OCI-LY1 (cell line): ENCODE results near the gene ARHGAP10.

Experiments used
- H2AFZ ChIP-seq: fragments of 200-600 bp; sonication (generic), shearing (Covaris generic); 2 replicates; pipeline ENCODE4 v1.6.0; 2014; ENCODE audit warnings: antibody characterized with exemption, mild to moderate bottlenecking, low read length
- H3F3A ChIP-seq: fragments of 200-600 bp; sonication (generic), shearing (Covaris generic); 2 replicates; pipeline ENCODE4 v1.6.0; 2014; ENCODE audit warnings: mild to moderate bottlenecking, antibody characterized with exemption, low read length, moderate library complexity; ENCODE audit not compliant: insufficient read depth
- H3K27ac ChIP-seq: fragments of 200-600 bp; sonication (generic); 2 replicates; pipeline ENCODE4 v1.5.1; 2014; ENCODE audit warnings: low read length, mixed run types, mild to moderate bottlenecking, low read depth; ENCODE audit not compliant: poor library complexity, severe bottlenecking
- H3K27me3 ChIP-seq: fragments of 200-600 bp; sonication (generic); 2 replicates; pipeline ENCODE4 v1.6.0; 2014; ENCODE audit warnings: antibody characterized with exemption, mild to moderate bottlenecking, low read length, moderate library complexity; ENCODE audit not compliant: insufficient read depth
- H3K36me3 ChIP-seq: fragments of 200-600 bp; sonication (generic); 2 replicates; pipeline ENCODE4 v1.6.1; 2014; ENCODE audit warnings: mild to moderate bottlenecking, antibody characterized with exemption, low read length, moderate library complexity, mixed read lengths; ENCODE audit not compliant: insufficient read depth
- H3K4me1 ChIP-seq: fragments of 200-600 bp; sonication (generic); 2 replicates; pipeline ENCODE4 v1.5.1; 2014; ENCODE audit warnings: mild to moderate bottlenecking, low read length, moderate library complexity; ENCODE audit not compliant: insufficient read depth, severe bottlenecking
- H3K4me2 ChIP-seq: fragments of 200-600 bp; sonication (generic), shearing (Covaris generic); 2 replicates; pipeline ENCODE4 v1.6.1; 2014; ENCODE audit warnings: low read length
- H3K4me3 ChIP-seq: fragments of 200-600 bp; sonication (generic); 2 replicates; pipeline ENCODE4 v1.5.1; 2014; ENCODE audit warnings: low read length, low read depth, mild to moderate bottlenecking, mixed read lengths; ENCODE audit not compliant: poor library complexity, severe bottlenecking
- H3K79me2 ChIP-seq: fragments of 200-600 bp; shearing (Covaris generic); 2 replicates; pipeline ENCODE4 v1.6.1; 2016; ENCODE audit warnings: mixed run types, low read length, mixed read lengths; ENCODE audit not compliant: insufficient read depth
- H3K9ac ChIP-seq: fragments of 200-600 bp; sonication (generic), shearing (Covaris generic); 2 replicates; pipeline ENCODE4 v1.6.1; 2014; ENCODE audit warnings: mild to moderate bottlenecking, low read length, mixed read lengths
- H3K9me2 ChIP-seq: fragments of 200-600 bp; sonication (generic), shearing (Covaris generic); 2 replicates; pipeline ENCODE4 v1.6.1; 2014; ENCODE audit warnings: low read depth, mild to moderate bottlenecking, low read length, mixed read lengths
- H3K9me3 ChIP-seq: fragments of 200-600 bp; shearing (Covaris generic); 2 replicates; pipeline ENCODE4 v1.6.1; 2014; ENCODE audit warnings: low read length, mixed read lengths
- H4K20me1 ChIP-seq: fragments of 200-600 bp; sonication (generic), shearing (Covaris generic); 2 replicates; pipeline ENCODE4 v1.6.0; 2016; ENCODE audit warnings: mild to moderate bottlenecking, low read length; ENCODE audit not compliant: insufficient read depth
- CTCF ChIP-seq: fragments of 200-600 bp; sonication (generic), shearing (Covaris generic); IDR thresholded peaks from 2 replicates; pipeline ENCODE4 v1.5.1; 2017; ENCODE audit warnings: mild to moderate bottlenecking, antibody characterized with exemption, low read length, moderate library complexity, mixed read lengths
- EZH2 ChIP-seq: fragments of 200-600 bp; sonication (generic), shearing (Covaris generic); IDR thresholded peaks from 2 replicates; pipeline ENCODE4 v1.8.0; 2017; ENCODE audit warnings: borderline replicate concordance, mixed run types, mild to moderate bottlenecking, antibody characterized with exemption, low read length, moderate library complexity, mixed read lengths

Gene ARHGAP10

GRCh38 chr4:148112231-148112982 is 380.5 kb downstream of the ARHGAP10 start:
- Histone ChIP-seq H3K9ac (no peak overlapping the region), H3K4me1 (peaks cover 16% of the 10 kb centered on the region), H3K27me3 (no peaks in the 10 kb centered on the region), H3K27ac (no peak overlapping the region), H2AFZ (no peak overlapping the region), H3K4me3 (no peak overlapping the region), H3F3A (no peaks in the 10 kb centered on the region), H4K20me1 (no peaks in the 10 kb centered on the region), H3K36me3 (no peaks in the 10 kb centered on the region), H3K4me2 (no peak overlapping the region), H3K79me2 (no peaks in the 10 kb centered on the region), H3K9me3 (no peaks in the 10 kb centered on the region), H3K9me2 (no peaks in the 10 kb centered on the region)
- TF ChIP-seq EZH2 (no peak), CTCF (no peak)

DNA sequence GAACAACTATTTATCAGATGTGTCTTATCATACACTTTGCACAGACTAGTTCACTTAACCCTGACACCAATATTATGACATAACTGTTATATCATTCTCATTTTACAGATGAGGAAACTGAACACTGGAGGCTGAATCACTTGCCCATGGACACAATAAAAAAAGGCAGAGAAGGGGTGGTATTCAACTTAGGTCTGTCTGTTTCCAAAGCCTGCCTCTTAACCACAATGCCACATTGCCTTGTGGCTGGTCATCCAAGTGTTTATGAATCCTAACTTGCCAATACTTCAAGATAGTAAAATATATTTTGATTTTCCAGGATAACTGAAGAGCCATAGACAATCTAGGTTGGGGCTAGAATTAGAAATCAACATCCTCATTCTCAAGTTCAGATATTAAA is 382.5 kb downstream of the ARHGAP10 start:
- TF ChIP-seq CTCF, result no peak
- TF ChIP-seq EZH2, result no peak

DNA sequence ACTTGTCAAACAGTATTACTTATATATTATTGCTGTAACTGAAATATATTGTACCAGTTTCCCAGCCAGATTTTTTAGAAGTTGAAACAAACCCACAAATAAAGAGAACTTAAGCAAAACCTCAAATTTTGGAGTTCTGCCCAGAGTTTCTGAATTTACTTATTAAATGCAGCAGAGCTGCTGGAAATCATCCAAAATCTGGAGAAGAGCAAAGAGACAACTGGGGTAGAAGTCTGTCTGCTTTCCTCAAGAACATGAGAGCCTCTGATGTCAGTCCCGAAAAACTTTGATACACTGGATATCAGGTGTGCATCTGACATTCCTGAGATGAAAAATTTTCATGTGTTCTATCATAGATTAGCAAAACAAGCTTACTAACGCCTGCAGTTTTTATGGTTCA is 384.4 kb downstream of the ARHGAP10 start:
- Histone ChIP-seq H3K4me3 (no peak overlapping the region), H3K9me2 (no peaks in the 10 kb centered on the region), H3K27me3 (no peaks in the 10 kb centered on the region), H4K20me1 (no peaks in the 10 kb centered on the region), H2AFZ (no peak overlapping the region), H3K4me2 (no peak overlapping the region), H3F3A (no peaks in the 10 kb centered on the region), H3K9me3 (no peaks in the 10 kb centered on the region), H3K27ac (no peak overlapping the region), H3K4me1 (peaks cover 28% of the 10 kb centered on the region), H3K79me2 (no peaks in the 10 kb centered on the region), H3K9ac (no peak overlapping the region), H3K36me3 (no peaks in the 10 kb centered on the region)
- TF ChIP-seq CTCF (no peak), EZH2 (no peak)

More for the DNA sequence above, 382.5 kb downstream of the ARHGAP10 start:
- Histone ChIP-seq H3K4me1 (peaks cover 28% of the 10 kb centered on the region), H3K4me2 (no peak overlapping the region), H3K4me3 (no peak overlapping the region), H3K79me2 (no peaks in the 10 kb centered on the region), H3K27ac (no peak overlapping the region), H3K9me3 (no peaks in the 10 kb centered on the region), H3K27me3 (no peaks in the 10 kb centered on the region), H3K9ac (no peak overlapping the region), H3K36me3 (no peaks in the 10 kb centered on the region), H2AFZ (no peak overlapping the region), H4K20me1 (no peaks in the 10 kb centered on the region), H3K9me2 (no peaks in the 10 kb centered on the region), H3F3A (no peaks in the 10 kb centered on the region)
